Transverse colon (tissue), 4 donors: ENCODE data around the gene SPIRE1. TPM values are rescaled to one million over a fixed set of nuclear protein-coding genes. Genes with fewer than 3 reads are reported as not detected.
"Not testable (repeated sequence)": the region's sequence is repeated elsewhere in the genome, so short reads cannot be mapped to it uniquely, and the experiment has no call there.

Experiments
- DNase-seq: peaks from one replicate; pipeline ENCODE4 v3.0.0-alpha.2; 2019
- H3K27ac ChIP-seq, 4 donors: fragments of 200-600 bp; sonication (generic); 2 replicates each; pipeline ENCODE4 v1.5.1; 2016 to 2018; ENCODE audit warnings: inconsistent platforms in 4 of 4
- H3K27me3 ChIP-seq: fragments of 200-600 bp; sonication (generic); 2 replicates; pipeline ENCODE4 v1.5.1; 2017; ENCODE audit warnings: inconsistent platforms
- H3K36me3 ChIP-seq, 4 donors: fragments of 200-600 bp; sonication (generic); 2 replicates each; pipeline ENCODE4 v1.5.1; 2017 to 2019; ENCODE audit warnings: inconsistent platforms in 4 of 4
- H3K4me1 ChIP-seq, 4 donors: fragments of 200-600 bp; sonication (generic); 2 replicates each; pipeline ENCODE4 v1.5.1; 2017 to 2020; ENCODE audit warnings: inconsistent platforms in 4 of 4
- H3K4me3 ChIP-seq, 4 donors: fragments of 200-600 bp; sonication (generic); 1 replicate in 1 of 4; 2 replicates in 3 of 4; pipeline versions ENCODE4 v1.5.1 to v1.6.1; 2017 to 2019; ENCODE audit warnings: inconsistent platforms in 4 of 4
- H3K9me3 ChIP-seq, 2 donors: fragments of 200-600 bp; sonication (generic); 2 replicates each; pipeline ENCODE4 v1.5.1; 2017 to 2019; ENCODE audit warnings: inconsistent platforms in 2 of 2
- EP300 ChIP-seq: sonication (generic); formaldehyde crosslinking; IDR thresholded peaks from one replicate; pipeline ENCODE4 v1.6.1; 2017; ENCODE audit warnings: antibody characterized with exemption, low read depth
- POLR2A ChIP-seq: fragments of 450-650 bp; IDR thresholded peaks from one replicate; pipeline ENCODE4 v1.6.1; 2016; ENCODE audit warnings: antibody characterized with exemption, mild to moderate bottlenecking, moderate library complexity
- POLR2AphosphoS5 ChIP-seq, 3 donors: sonication (generic); formaldehyde crosslinking; IDR thresholded peaks; one replicate each; pipeline ENCODE4 v1.6.1; 2016; ENCODE audit warnings: antibody characterized with exemption in 3 of 3
- WGBS, 2 donors: methylation state at CpG; one replicate each; pipeline ENCODE4 v1.1.5; 2018; ENCODE audit warnings: low coverage in 1 of 2; 5-methylcytosine and 5-hydroxymethylcytosine counted together
- in situ Hi-C, 4 donors: fragments of 200-750 bp; cut with MboI; loops; one replicate each; pipeline versions ENCODE4 v1.15.0 to v1.15.1; 2017; ENCODE audit warnings: low sequenced_read_pairs in 3 of 4, low pct_ligation_motif_present in 1 of 4, low pct_unique_long_range_greater_than_20kb in 1 of 4
- intact Hi-C: fragments of 100-400 bp; cut with DNase I; formaldehyde crosslinking; loops from one replicate; pipeline ENCODE4 v1.15.1; 2023; ENCODE audit warnings: low total_unique reads
- total RNA-seq, 4 donors: library from RNA; depleted of rRNA; stranded (reverse); fragments of >200 nt; gene quantifications; one replicate each; pipeline ENCODE4 v1.1.0, GENCODE V29; 2016
- TF ChIP-seq, protein P1 (sequence below), 5 experiments: fragments of 200-600 bp in 3 of 5; fragments of 450-650 bp in 2 of 5; sonication (generic) in 3 of 5; IDR thresholded peaks; 1 replicate in 2 of 5; 2 replicates in 3 of 5; pipeline ENCODE4 v1.5.1; 2016 to 2017; ENCODE audit warnings: antibody characterized with exemption in 5 of 5, inconsistent platforms in 3 of 5, mild to moderate bottlenecking in 2 of 5, moderate library complexity in 1 of 5

SPIRE1 gene
- total RNA-seq, 4 donors from 2014 or later = 6.0 to 7.8 (median 6.8) TPM

DNA sequence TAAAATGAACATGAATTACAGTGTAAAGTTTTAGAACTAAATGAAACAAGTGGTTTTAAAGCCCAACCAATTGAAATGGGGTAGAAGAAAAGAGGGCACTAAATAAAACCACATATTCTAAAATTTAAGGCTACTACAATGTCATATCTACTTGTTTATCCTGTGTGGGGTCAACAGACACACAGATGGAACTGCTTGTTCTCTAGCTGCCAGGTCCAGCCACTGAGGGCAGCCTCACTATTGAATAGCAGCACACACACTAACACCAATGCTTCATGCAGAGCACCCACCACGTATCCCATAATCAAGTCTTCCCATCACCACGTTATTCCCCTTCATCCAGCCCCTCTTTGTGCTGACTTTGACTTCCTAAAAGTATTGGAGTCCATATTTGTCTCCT, 88.1 kb downstream of the SPIRE1 start:
- H3K27ac ChIP-seq = no peak overlapping the region

GRCh38 chr18:12567849-12568248, 90.1 kb downstream of the SPIRE1 start:
- no peaks in the 10 kb centered on the region for H3K9me3 ChIP-seq
- H3K4me1 ChIP-seq = no peaks in the 10 kb centered on the region
- H3K4me3 ChIP-seq = no peak overlapping the region
- H3K27me3 ChIP-seq = no peaks in the 10 kb centered on the region
- in situ Hi-C loops = no loop called here
- intact Hi-C loops = no loop called here
- no peak for TF ChIP-seq POLR2A
- no peak for TF ChIP-seq EP300
- TF ChIP-seq, protein P1, sequence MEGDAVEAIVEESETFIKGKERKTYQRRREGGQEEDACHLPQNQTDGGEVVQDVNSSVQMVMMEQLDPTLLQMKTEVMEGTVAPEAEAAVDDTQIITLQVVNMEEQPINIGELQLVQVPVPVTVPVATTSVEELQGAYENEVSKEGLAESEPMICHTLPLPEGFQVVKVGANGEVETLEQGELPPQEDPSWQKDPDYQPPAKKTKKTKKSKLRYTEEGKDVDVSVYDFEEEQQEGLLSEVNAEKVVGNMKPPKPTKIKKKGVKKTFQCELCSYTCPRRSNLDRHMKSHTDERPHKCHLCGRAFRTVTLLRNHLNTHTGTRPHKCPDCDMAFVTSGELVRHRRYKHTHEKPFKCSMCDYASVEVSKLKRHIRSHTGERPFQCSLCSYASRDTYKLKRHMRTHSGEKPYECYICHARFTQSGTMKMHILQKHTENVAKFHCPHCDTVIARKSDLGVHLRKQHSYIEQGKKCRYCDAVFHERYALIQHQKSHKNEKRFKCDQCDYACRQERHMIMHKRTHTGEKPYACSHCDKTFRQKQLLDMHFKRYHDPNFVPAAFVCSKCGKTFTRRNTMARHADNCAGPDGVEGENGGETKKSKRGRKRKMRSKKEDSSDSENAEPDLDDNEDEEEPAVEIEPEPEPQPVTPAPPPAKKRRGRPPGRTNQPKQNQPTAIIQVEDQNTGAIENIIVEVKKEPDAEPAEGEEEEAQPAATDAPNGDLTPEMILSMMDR (IDR thresholded peaks at IDR 0.05) = no peak
- no peak for TF ChIP-seq POLR2AphosphoS5 (IDR thresholded peaks at IDR 0.05)
- no peak for DNase-seq
- WGBS, 2 donors = 75 to 83% methylated on average over 2 to 4 of the region's 4 CpGs
- no peaks in the 10 kb centered on the region for H3K36me3 ChIP-seq
- H3K27ac ChIP-seq = no peak overlapping the region

More for the DNA sequence above, 88.1 kb downstream of the SPIRE1 start:
- H3K27me3 ChIP-seq = no peaks in the 10 kb centered on the region
- H3K4me3 ChIP-seq = no peak overlapping the region
- TF ChIP-seq, protein P1 (IDR thresholded peaks at IDR 0.05) = no peak
- TF ChIP-seq EP300 (no peak), POLR2A (no peak), POLR2AphosphoS5 (IDR thresholded peaks at IDR 0.05) (no peak)
- 59% methylated on average over 2 of the region's 2 CpGs; no CpG with 5 or more reads in 1 of the 2 donors for WGBS, 2 donors
- no peaks in the 10 kb centered on the region for H3K36me3 ChIP-seq
- no peaks in the 10 kb centered on the region for H3K9me3 ChIP-seq
- no peak for DNase-seq
- intact Hi-C loops = loop anchor here (10.0 kb wide), 1 partner anchor 555 kb away; no protein-coding TSS in a partner anchor
- no peaks in the 10 kb centered on the region for H3K4me1 ChIP-seq
- in situ Hi-C loops = no loop called here

- DNase-seq = no peak
- TF ChIP-seq POLR2A (no peak), EP300 (no peak), POLR2AphosphoS5 (IDR thresholded peaks at IDR 0.05) (no peak)
- TF ChIP-seq, protein P1 (IDR thresholded peaks at IDR 0.05) = no peak
- 94 to 100% methylated on average over 1 of the region's 1 CpG for WGBS, 2 donors
Measured at GRCh38 chr18:12564861-12565260, 93.0 kb downstream of the SPIRE1 start.

DNA sequence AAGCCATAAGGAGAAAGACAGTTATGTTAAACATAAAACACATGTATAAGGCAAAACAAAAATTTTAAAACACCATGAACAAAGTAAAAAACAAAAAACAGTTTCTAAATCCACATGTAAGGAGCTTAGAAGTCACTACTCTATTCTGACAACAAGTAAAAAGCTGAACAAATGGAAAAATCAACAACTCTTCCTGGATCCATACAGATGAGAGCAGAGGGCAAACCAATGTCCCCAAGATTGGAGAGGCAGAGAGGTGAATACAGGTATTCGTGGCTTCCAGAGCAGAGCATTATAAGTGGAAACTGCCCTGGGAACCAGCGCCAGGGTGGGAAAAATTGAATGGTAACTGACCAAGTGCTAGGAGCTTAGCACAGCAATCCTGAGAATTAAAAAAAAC, 93.5 kb downstream of the SPIRE1 start:
- Histone ChIP-seq H3K27ac (no peak overlapping the region), H3K9me3 (peaks cover 4 to 5% of the 10 kb centered on the region in 2 donors), H3K27me3 (no peaks in the 10 kb centered on the region), H3K4me3 (no peak overlapping the region), H3K36me3 (no peaks in the 10 kb centered on the region), H3K4me1 (no peaks in the 10 kb centered on the region)
- intact Hi-C loops (no loop called here), in situ Hi-C loops (no loop called here)
- TF ChIP-seq, protein P1 (IDR thresholded peaks at IDR 0.05) = no peak
- no peak for TF ChIP-seq POLR2A
- no peak for TF ChIP-seq POLR2AphosphoS5 (IDR thresholded peaks at IDR 0.05)
- TF ChIP-seq EP300 = no peak
- no peak for DNase-seq
- WGBS, 2 donors = 89% methylated on average over 2 of the region's 2 CpGs; no CpG with 5 or more reads in 1 of the 2 donors

More at GRCh38 chr18:12564861-12565260, 93.0 kb downstream of the SPIRE1 start:
- Histone ChIP-seq H3K4me1 (no peaks in the 10 kb centered on the region), H3K36me3 (no peaks in the 10 kb centered on the region), H3K4me3 (no peak overlapping the region), H3K27me3 (no peaks in the 10 kb centered on the region), H3K9me3 (peaks cover 4 to 5% of the 10 kb centered on the region in 2 donors), H3K27ac (no peak overlapping the region)
- in situ Hi-C loops = no loop called here
- intact Hi-C loops = no loop called here

DNA sequence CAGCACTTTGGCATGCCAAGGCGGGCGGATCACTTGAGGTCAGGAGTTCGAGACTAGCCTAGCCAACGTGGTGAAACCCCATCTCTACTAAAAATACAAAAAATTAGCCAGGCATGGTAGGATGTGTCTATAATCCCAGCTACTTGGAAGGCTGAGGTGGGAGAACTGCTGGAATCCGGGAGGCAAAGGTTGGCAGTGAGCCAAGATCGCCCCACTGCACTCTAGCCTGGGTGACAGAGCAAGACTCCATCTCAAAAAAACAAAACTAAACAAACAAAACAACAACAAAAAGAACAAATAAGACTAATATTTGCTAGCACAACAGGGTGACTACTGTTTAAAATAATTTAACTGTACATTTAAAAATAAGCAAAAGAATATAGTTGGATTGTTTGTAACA, 97.3 kb downstream of the SPIRE1 start:
- H3K4me1 ChIP-seq, H3K4me3 ChIP-seq, H3K36me3 ChIP-seq, H3K27ac ChIP-seq, H3K27me3 ChIP-seq, DNase-seq, in situ Hi-C loops, intact Hi-C loops: not testable (repeated sequence)
- peaks cover 4 to 13% of the 10 kb centered on the region in 2 donors for H3K9me3 ChIP-seq
- 31 to 67% methylated on average over 2 to 6 of the region's 6 CpGs for WGBS, 2 donors
